CD4-positive, alpha-beta T cell treated with Interferon alpha-2 for 1 hour (primary cell): ENCODE measurements around the gene MAGI1.
"Not testable (repeated sequence)": the region's sequence is repeated elsewhere in the genome, so short reads cannot be mapped to it uniquely, and the experiment has no call there.

Experiments used
- DNase-seq, 2 donors: peaks; one replicate each; pipeline ENCODE4 v3.0.0-alpha.2; 2020 to 2022

The MAGI1 gene

GRCh38 chr3:65577843-65578430 lies 460.8 kb downstream of the MAGI1 start:
- DNase-seq, result no peak

- DNase-seq, result no peak
Observed at GRCh38 chr3:65576966-65577365, 461.8 kb downstream of the MAGI1 start.

GRCh38 chr3:65576228-65576627 lies 462.5 kb downstream of the MAGI1 start:
- no peak for DNase-seq

- no peak for DNase-seq
Observed at GRCh38 chr3:65575376-65575840, 463.3 kb downstream of the MAGI1 start.

- no peak for DNase-seq
Observed at GRCh38 chr3:65573548-65574116, 465.1 kb downstream of the MAGI1 start.

DNA sequence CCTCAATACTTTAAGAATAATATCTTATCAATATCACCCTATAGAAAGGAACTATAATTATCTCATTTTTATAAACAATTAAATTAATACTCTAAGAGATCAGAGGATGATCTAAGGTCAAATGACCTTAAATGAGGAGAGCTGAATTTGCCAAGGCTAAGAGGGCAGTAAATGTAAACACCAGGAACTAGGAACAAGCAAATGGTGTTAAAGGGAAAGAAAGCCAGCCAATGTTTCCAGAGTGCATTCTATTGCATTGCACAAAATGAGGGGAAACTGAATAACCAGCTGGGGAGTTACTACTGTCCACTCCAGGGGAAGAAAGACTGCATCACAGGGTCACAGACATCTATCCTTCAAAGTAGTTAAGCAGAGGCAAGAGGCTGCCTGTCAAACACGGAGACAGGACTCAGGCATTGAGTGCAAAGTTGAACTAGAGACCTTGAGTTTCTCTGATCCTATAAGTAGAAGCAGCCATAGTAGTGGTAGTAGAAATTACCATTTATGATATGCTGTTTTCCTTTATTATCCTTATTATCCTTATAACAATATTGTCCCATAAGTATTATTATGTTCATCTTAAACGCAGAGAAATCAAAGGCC lies 466.4 kb downstream of the MAGI1 start:
- DNase-seq, result no peak

- DNase-seq, result no peak
Observed at GRCh38 chr3:65569845-65570405, 468.8 kb downstream of the MAGI1 start.

- DNase-seq, result no peak
Observed at GRCh38 chr3:65569129-65569528, 469.6 kb downstream of the MAGI1 start.

DNA sequence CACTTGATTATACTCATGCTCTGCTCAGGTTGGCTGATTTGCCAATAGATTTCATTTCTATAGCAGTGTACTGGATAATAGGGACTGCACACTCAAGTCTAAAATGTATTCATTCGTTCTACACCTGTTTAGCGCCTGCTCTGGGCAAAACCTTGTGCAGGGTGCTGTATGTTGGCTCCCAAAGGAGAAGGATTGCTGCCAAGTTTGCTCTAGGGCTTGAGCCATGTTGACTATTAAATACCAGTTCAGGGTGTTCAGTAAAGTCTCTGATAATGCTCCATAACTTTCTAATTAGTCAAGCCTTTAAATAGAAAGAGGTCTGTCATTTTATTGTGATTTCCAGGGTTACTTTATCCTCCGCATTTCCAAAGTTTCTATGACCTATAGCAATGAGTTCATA lies 470.2 kb downstream of the MAGI1 start:
- no peak for DNase-seq

DNA sequence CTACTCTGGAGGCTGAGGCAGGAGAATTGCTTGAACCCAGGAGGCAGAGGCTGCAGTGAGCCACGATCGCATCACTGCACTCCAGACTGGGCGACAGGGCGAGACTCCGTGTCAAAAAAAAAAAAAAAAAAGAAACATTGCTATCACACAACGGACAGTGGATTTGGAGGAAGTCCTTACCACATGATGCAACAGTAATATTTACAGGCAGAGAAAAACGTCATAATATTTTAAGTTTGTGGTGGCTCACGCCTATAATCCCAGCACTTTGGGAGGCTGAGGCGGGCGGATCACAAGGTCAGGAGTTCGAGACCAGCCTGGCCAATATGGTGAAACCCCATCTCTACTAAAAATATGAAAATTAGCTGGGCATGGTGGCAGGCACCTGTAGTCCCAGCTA lies 473.0 kb downstream of the MAGI1 start:
- not testable (repeated sequence) for DNase-seq

- no peak for DNase-seq
Observed at GRCh38 chr3:65564483-65564882, 474.2 kb downstream of the MAGI1 start.

DNA sequence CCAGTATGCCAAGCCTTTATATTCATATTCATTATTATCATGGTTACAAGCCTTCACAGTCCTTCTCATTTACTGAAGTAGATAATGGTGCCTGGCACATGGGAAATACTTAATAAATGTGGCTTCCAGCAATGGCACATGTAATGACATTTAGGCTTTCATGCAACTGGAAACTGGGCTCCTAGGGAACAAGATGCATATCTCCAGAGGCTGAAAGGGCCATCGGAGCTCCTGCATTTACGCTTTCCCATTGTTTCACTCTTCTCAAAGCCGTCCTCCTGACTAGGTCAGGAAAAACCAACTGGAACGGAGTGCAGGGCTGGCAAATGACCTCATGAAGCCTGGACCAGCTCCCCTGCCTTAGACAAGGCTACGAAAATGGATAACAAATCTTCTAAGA lies 474.9 kb downstream of the MAGI1 start:
- no peak for DNase-seq

GRCh38 chr3:65562447-65562846 lies 476.3 kb downstream of the MAGI1 start:
- DNase-seq, result no peak

GRCh38 chr3:65561617-65562016 lies 477.1 kb downstream of the MAGI1 start:
- DNase-seq, result no peak

DNA sequence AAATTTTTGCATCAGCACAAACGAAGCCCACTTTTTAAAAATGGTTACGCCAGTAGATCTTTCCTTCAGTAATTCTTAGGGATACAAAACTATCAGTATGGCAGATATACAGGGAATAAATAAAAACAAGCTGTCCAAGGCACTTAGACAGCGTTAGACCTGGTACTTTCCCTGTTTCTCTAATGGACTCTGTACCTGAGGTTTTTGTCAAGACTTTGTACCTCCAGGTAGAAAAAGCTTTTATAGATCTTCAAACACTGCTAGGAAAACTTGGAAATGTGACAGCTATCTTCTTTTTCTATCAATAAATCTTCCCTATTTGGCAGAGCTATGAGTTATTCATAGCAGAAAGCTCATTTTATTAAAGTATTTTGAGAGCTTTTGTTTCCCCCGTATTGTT lies 477.8 kb downstream of the MAGI1 start:
- no peak for DNase-seq

DNA sequence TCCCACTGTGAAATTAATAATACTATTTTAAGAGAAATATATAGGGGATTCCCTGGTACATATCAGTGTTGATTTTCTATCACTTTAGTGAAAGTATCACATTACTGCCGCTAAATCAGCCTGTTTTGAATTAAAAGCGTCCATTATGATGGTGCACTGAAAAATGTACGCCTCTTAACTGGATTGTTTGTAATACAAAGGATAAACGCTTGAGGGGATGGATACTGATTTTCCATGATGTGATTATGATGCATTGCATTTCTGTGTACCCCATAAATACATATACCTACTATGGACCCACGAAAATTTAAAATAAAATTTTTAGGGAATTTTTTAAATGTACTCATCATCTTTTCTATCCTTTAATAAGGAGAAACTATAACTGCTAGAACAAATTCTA lies 478.6 kb downstream of the MAGI1 start:
- DNase-seq, result no peak

- DNase-seq, result no peak
Observed at GRCh38 chr3:65559643-65560042, 479.1 kb downstream of the MAGI1 start.

DNA sequence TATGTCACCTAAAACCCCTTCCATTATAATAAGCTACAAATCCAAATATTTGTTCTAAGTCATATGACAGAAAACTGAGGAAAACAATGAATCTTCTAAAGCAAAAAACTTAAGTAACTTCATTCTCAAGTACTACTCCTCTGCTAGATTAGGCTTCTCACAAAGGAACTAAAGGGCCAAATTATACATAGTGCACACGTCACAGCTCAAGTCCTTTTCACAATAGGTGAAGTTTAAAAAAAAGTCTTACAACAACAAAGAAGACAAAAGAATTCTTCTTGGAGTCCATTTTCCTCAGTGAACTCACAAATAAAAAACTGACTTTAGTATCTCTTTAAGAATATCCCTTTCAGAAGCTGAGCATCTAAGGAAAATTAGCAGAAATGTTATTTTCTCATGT lies 479.9 kb downstream of the MAGI1 start:
- no peak for DNase-seq

DNA sequence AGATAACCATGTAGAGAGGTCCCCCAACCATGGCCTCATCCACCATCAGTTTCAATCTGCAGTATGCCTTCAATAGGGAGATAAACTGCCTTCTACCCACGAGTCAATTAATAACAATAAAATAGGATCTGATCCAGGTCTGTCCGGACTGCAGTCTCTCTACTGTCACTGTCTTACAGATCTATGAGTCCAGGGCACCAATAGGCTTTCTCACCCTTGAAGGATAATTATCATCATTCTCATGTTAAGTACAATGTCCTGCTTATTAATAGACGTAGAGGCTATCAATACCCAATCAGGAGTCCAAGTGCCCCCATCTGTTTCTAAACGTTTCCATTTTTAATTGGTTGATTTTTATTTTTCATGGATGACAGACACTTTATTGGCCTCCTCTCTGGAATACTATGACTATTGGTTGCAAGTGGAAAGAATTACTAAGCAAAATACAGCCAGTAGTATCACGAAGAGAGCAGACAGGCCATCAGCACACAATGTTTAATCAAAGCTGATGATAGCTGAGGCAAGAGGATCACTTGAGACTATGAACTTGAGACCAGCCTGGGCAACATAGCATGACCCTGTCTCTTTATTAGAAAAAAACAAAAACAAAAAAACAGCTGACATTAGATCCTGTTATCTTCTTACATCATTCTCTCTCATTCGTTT lies 480.7 kb downstream of the MAGI1 start:
- no peak for DNase-seq

DNA sequence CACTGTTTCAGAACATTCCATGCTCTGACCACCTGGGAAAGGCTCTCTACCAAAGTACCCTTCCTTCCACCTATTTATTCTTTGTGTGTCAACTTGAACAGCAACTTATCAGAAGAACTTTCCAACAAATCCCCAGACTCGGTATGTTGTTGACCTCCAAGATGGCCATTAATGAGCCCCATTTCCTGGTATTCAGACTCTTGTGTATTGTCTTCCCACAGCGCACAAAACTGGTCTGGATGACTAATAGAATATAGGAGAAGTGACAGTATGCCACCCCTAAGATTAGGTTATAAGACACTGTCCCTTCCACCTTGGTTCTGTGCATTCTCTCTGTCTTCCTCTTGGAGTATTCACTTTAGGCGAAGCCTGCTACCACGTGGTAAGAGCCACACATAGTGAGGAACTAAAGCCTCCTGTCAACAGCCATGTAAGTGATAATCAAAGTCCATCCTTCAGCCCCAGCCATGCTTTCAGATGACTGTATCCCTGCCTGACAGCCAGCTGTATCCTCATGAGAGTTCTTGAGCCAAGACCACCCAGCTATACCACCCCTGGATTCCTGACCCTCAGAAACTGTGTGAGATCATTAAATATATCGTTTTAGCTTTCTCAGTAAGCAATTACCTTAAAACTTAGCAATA lies 481.7 kb downstream of the MAGI1 start:
- no peak for DNase-seq

GRCh38 chr3:65552434-65552833 lies 486.3 kb downstream of the MAGI1 start:
- no peak for DNase-seq

DNA sequence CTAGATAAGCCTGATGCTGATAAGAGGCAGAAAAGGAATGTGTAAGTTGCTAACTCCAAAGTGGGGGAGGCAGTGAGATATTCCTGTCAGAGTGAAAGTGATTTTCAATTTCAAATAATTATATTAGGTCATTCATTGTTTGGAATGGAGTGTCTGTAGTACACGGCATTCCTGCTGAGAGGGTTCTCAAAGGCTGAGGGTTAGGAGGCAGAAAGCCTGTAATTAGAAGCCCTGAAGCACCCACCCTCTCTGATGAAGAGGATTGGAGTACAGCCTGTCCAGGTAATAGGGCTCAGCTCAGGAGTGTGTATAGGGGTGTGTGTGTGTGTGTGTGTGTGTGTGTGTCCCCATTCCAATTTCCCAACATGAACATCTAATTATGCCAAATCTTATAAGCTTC lies 486.8 kb downstream of the MAGI1 start:
- no peak for DNase-seq

GRCh38 chr3:65550137-65550536 lies 488.6 kb downstream of the MAGI1 start:
- DNase-seq, result no peak

DNA sequence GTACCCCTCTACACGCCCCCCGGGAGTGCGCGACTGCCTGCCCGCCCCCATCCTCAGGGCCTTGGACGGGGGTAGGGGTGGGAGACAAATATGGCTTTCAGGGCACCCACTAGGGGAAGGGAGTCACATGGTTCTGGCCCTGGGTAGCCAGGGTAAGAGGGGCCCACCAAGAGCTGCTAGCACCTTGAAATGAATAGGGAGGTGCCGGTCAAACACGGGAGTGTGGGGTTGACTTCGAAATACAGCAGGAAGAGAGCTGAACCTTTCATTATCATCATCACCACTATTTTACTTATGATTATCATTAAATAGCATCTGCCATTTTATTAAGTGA lies 489.1 kb downstream of the MAGI1 start:
- DNase-seq, result no peak
